ENCODE data around the gene DUS2. TPM values are rescaled to one million over a fixed set of nuclear protein-coding genes. Genes with fewer than 3 reads are reported as not detected.
"Not testable (repeated sequence)": the region's sequence is repeated elsewhere in the genome, so short reads cannot be mapped to it uniquely, and the experiment has no call there.

DUS2 gene
- 9.0 TPM for total RNA-seq

- DNase-seq, result peak; percentile 86
Observed at GRCh38 chr16:68022728-68023537, at the start of gene DUS2, which contains the start of gene DDX28. Gene DUS2, plus strand, starts transcription at chr16:68023284. Its CDS starts 14,740 bp downstream, at chr16:68038024. Gene DDX28, minus strand, starts transcription at chr16:68023232. Its CDS starts 30 bp downstream, at chr16:68023202.

GRCh38 chr16:67975321-67976105, 47.6 kb upstream of the DUS2 start:
- DNase-seq, result no peak

- no peak for DNase-seq
Observed at GRCh38 chr16:67976205-67976604, 46.9 kb upstream of the DUS2 start.

GRCh38 chr16:67977005-67977404, 46.1 kb upstream of the DUS2 start:
- DNase-seq, result no peak

DNA sequence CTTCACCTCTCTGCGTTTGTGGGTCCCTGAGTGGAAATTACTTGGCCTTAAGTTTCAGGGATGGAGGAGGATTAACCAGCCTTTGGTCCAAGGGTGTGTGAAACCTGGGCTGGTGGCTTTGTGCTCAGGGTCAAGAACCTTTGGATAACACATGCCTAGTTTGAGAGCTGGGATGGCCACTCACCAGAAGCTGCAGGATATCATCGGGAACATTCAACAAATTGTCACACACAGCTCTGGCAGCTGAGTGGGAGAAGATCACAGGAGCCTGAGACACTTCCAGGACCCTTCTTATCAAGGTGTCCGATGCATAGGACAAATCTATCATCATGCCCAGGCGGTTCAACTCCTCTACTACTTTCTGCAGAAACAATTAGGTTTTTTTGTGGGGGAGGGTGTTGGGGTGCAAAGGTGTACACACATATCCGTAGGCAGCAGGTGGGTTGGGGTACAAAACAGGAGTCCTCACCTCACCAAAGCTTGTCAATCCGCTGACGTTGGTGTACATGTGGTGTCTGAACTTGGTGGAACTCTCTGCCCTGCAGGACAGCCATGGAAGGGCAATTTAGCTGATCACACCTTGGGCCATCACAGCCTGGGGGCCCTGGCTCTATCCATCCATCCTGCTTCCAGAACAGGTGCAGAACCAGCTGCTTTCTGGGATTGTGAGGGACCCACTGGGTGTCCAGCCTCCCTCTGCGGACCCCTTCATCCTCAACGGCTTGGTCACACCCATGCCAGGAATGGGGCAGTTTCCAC, 45.4 kb upstream of the DUS2 start:
- DNase-seq, result no peak

DNA sequence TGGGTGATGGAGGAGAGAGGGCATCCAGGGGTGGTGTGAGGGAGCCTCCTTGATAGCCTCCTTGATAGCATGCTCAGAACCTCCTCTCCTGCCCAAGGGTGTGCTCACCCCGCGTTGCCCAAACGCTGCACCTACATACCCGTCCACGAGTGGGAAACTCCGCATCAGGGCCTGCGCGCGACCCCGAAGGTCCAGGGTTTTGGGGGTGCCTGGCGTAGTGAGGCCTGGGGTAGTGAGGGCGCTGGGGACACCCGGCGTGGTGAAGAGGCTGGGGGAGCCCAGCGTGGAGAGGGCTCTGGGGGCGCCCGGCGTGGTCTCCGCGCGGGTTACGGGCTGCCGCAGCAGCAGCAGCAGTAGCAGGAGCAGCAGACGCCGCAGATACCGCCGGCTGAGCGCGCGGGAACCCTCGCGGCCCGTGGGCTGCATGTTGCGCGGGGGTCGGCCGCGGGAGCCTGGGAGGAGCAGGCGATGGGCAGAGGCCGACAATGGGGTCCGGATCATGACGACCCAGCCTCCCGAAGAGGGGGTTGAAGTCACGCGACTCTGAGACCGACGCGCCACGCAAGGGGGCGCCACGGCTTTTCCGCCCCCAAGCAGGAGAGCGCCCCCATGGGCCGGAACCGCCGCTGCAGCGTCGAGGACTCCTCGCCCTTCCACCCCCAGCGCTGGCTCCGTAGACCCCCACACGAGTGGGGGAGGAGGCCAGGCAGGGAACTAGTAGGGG, 43.0 kb upstream of the DUS2 start, which contains the start of gene DPEP3:
Gene DPEP3, minus strand, starts transcription at position 545 of the 724 bp plus-strand sequence. Its CDS starts 119 bp downstream, at position 426.
- no peak for DNase-seq

DNA sequence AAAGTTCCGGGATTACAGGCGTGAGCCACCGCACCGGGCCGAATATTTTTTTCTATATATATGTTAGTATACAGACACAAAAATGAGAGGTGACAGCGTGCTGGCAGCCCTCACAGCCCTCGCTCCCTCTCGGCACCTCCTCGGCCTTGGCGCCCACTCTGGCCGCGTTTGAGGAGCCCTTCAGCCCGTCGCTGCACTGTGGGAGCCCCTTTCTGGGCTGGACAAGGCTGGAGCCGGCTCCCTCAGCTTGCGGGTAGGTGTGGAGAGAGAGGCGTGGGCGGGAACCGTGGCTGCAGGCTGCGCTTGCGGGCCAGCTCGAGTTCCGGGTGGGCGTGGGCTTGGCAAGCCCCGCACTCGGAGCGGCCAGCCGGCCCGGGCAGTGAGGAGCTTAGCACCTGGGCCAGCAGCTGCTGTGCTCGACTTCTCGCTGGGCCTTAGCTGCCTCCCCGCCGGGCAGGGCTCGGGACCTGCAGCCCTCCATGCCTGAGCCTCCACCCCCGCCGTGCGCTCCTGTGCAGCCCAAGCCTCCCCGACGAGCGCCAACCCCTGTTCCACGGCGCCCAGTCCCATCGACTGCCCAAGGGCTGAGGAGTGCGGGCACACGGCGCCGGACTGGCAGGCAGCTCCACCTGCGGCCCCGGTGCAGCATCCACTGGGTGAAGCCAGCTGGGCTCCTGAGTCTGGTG, 40.9 kb upstream of the DUS2 start:
- no peak for DNase-seq

GRCh38 chr16:67986949-67987348, 36.1 kb upstream of the DUS2 start:
- DNase-seq, result no peak

DNA sequence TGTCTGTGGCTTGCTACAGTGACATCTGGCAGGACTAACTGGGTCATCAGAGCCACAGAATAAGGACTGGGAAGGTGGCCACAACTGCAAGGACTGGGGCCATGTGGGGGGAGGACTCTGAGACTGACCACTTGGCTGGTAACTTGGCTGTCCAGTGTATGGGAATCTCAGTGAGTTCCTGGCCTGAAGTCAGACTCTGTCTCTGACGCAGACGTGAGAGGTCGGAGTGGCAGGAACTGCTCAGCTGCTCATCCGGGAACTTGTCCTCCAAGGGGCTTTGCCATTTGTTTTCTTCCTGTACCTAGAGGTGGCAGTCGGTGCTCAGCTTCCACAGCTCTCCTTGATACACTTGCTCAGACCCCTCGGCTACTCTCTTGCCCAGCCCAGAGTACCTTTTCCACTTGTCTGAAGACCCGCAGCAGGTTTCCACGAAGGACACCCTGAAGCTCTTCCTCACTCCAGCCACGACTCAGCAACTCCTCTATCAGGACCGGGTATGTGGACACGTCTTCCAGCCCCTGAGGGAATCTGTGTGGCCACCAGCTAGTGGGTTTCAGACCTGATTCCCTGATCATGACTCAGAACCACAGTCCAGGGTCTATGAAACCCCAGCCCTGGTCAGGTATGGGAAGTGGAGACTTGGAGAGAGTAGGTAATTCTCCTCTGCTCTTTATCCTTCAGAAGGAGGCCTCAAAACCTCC, 35.5 kb upstream of the DUS2 start:
- no peak for DNase-seq

GRCh38 chr16:67988675-67989074, 34.4 kb upstream of the DUS2 start:
- no peak for DNase-seq

DNA sequence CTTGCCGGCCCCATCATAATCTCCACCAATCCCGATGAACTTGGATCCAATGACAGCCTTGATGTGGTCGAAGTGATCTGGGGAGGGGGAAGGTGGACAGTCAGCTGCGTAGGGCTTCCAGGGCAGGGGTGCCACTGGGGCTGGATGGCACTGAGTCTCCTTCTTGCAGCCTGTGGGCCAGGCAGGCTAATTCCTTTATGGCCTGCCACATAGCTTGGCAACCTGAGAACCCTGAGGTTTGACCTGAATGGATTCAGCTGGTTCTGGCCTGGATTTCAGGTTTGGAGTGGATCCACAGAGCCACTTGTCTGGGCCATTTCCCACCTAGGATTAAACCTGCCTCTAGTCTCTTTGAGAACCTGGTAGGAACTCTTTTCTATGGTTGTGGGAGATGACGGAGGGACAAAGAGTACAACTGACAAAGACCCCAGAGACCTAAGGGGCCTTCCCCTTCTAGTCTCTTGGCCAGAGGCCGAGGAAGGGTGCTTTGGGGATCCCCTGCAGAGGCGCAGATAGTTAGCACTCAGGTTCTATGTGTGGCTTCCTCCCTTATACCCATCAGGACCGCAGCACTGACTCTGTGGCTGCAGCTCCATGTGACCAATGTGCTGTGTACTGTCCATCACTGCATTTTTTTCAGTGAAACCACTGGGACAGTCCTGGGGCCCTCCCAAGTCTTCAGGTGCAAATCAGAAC, 33.6 kb upstream of the DUS2 start:
- DNase-seq, result no peak

DNA sequence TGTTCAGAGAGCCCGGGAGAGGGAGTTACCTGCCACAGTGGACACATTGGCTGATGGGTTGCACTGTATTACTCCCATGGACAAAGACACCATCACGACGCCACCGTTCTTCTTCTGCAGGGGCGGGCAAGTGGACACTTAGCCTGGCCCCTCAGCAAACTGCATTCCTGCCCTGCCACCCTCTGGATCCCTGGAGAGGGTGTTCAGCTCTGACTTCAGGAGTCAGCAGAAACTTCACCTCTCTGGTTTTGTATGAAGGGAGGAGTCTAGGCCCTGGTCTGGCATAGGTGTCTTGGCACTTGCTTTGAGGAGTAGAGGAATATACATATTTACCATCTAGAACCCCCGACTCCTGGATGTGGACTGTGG, 33.1 kb upstream of the DUS2 start:
- DNase-seq, result no peak

DNA sequence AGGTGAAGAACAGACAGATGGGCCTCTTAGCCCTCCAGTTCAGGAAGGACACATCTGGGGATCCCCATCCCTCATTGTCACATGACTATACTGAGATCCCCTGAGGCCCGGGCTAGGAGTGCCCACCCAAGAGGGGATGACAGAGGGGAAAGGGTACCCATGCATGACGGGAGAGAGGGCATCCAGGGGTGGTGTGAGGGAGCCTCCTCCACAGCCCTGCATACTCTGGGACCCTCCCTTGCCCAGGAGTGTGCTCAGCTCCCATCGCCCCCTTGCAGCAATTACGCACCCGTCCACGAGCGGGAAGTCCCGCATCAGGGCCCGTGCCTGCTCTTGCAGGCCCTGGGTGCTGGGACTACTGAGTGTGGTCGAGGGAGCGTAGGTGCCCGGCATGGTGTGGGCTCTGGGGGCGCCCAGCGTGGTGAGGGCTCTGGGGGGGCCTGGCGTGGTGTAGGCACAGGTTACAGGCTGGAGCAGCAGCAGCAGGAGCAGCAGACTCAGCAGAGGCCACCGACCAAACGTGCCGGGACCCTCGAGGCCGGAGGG, 30.4 kb upstream of the DUS2 start:
- no peak for DNase-seq

DNA sequence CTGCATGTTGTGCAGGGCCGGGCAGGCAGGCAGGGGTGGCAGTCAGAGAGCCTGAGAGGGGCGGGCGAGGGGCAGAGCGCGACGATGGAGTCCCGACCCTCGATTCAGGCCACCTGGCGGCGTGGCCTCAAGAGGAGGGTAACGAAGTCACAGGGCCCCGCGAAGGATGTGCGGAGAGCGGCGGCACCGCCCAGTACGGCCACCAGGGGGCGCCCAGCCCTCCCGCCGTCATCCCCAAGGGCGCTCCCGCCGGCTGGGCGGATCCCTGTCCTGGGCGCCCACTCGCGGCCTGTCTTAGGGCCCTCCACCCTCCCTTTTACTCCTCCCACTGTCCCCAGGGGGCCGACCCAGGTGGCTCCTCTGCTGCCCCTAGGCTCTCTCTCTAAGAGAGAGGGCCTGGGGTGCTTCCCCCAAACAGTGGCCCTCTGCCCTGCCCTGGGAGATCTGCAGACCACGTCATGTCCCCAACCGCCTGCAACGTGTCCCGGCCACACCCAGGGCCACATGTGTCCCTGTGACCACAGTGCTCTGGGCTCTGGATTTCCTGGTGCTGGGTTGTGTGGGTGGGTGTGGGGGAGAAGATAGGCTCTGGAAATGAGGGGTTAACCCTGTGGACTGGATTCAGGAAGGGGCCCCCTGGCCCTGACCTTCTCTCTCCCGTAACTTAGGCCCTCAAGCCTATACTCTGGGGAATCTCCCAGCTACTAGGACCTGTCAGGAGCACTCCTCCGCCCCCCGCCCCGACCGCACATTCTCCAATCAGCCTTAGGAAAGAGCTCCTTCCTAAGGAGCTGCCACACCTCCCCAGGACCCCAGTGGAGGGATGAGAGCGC, 29.7 kb upstream of the DUS2 start:
- DNase-seq, result peak; percentile 28

DNA sequence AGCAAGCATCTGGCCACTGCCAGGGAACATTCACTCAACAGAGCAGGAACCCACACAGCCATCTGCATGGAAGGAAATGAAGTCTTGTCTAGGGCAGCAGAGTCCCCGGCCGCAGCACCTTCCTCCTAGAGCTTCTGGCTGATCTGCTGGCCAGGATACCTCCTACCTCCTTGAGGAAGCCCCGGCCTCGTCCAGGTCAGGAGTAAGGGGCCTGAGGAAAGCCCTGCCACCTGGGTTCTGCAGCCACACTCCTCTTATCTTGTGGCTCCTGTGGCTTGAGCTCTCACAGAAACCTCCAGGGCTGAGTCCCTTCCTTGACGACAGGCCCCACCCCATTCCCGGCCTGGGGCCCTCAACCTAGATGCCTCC, 29.1 kb upstream of the DUS2 start:
- not testable (repeated sequence) for DNase-seq

DNA sequence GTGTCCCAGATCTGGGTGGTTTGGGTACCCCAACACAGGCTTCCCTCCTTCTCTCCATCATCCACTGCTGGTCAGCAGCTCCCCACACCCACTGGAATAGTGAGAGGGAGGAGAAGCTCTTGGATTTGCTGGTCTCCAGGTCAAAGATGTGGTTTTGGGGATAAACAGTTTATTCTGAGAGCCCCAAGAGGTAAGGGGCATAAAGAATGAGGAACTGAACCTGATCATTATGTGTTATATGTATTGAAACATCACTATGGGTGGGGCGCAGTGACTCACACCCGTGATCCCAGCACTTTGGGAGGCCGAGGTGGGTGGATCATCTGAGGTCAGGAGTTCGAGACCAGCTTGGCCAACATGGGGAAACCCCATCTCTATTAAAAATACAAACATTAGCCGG, 27.7 kb upstream of the DUS2 start:
- no peak for DNase-seq

DNA sequence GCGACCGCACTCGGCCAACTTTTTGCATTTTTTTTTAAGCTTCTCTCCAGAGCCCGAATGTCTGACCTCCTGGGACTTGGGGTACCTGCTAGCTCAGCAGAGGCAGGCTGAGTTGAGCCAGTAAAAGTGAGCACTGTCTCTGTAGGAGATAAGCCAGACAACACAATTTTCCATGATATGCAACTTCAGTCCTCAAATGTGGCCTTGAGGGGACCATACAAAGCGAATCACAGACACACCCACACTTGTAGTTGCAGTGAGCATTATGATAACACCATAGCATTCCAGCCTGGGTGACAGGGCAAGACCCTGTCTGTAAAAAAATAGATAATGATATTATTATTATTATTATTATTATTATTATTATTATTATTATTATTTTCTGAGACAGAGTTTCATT, 26.4 kb upstream of the DUS2 start:
- DNase-seq, result no peak

GRCh38 chr16:67998231-67998778, 24.8 kb upstream of the DUS2 start:
- DNase-seq, result not testable (repeated sequence)

All from occipital lobe (tissue), 2 donors.